Stimulated activated CD8-positive, alpha-beta memory T cell treated with anti-CD3 and anti-CD28 coated beads, Interleukin-4, amount 100 ng/mL, for 4 hours (primary cell): Measurements from ENCODE around the gene ASAP2.

ENCODE experiments used
- DNase-seq, 2 donors: peaks; one replicate each; pipeline ENCODE4 v3.0.0-alpha.2; 2020; ENCODE audit warnings: low read depth in 2 of 2, low spot score in 1 of 2

ASAP2 gene

GRCh38 chr2:9341337-9341887 lies 134.8 kb downstream of the ASAP2 start:
- DNase-seq, result no peak

GRCh38 chr2:9342659-9343058 lies 136.0 kb downstream of the ASAP2 start:
- DNase-seq, result no peak

- DNase-seq, result no peak
Observed at GRCh38 chr2:9343524-9343923, 136.9 kb downstream of the ASAP2 start.

GRCh38 chr2:9344434-9344833 lies 137.8 kb downstream of the ASAP2 start:
- no peak for DNase-seq

GRCh38 chr2:9345343-9345742 lies 138.7 kb downstream of the ASAP2 start:
- no peak for DNase-seq

- no peak for DNase-seq
Observed at GRCh38 chr2:9345997-9346396, 139.4 kb downstream of the ASAP2 start.

GRCh38 chr2:9346885-9347284 lies 140.3 kb downstream of the ASAP2 start:
- DNase-seq, result no peak

GRCh38 chr2:9347411-9347881 lies 140.8 kb downstream of the ASAP2 start:
- DNase-seq, result no peak

- DNase-seq, result no peak
Observed at GRCh38 chr2:9354318-9354717, 147.7 kb downstream of the ASAP2 start.

- DNase-seq, result no peak
Observed at GRCh38 chr2:9355270-9355669, 148.7 kb downstream of the ASAP2 start.

GRCh38 chr2:9355716-9356115 lies 149.1 kb downstream of the ASAP2 start:
- no peak for DNase-seq

- DNase-seq, result no peak
Observed at GRCh38 chr2:9356261-9356660, 149.6 kb downstream of the ASAP2 start.

GRCh38 chr2:9358846-9359245 lies 152.2 kb downstream of the ASAP2 start:
- no peak for DNase-seq

- DNase-seq, result no peak
Observed at GRCh38 chr2:9359463-9359862, 152.9 kb downstream of the ASAP2 start.

GRCh38 chr2:9360110-9360509 lies 153.5 kb downstream of the ASAP2 start:
- DNase-seq, result no peak

- DNase-seq, result no peak
Observed at GRCh38 chr2:9360701-9361100, 154.1 kb downstream of the ASAP2 start.

GRCh38 chr2:9364373-9364772 lies 157.8 kb downstream of the ASAP2 start:
- no peak for DNase-seq

- DNase-seq, result no peak
Observed at GRCh38 chr2:9364791-9365497, 158.3 kb downstream of the ASAP2 start.

- DNase-seq, result no peak
Observed at GRCh38 chr2:9365498-9366019, 158.9 kb downstream of the ASAP2 start.

GRCh38 chr2:9366026-9366425 lies 159.4 kb downstream of the ASAP2 start:
- no peak for DNase-seq

- DNase-seq, result no peak
Observed at GRCh38 chr2:9370746-9371145, 164.1 kb downstream of the ASAP2 start.

GRCh38 chr2:9373047-9373446 lies 166.4 kb downstream of the ASAP2 start:
- no peak for DNase-seq

GRCh38 chr2:9373476-9373875 lies 166.9 kb downstream of the ASAP2 start:
- no peak for DNase-seq
